NT2/D1 (cell line): ENCODE data around the gene MEI4.
A peak's percentile ranks its signal among the peaks of the same experiment; 100 is the strongest.
"Not testable (repeated sequence)": the region's sequence is repeated elsewhere in the genome, so short reads cannot be mapped to it uniquely, and the experiment has no call there.

Source experiments
- DNase-seq: peaks from one replicate; pipeline ENCODE4 v3.0.0-alpha.2; 2011; ENCODE audit warnings: low read depth, low spot score
- H3K27me3 ChIP-seq: 2 replicates; pipeline ENCODE4 v1.6.0; 2011; ENCODE audit warnings: mild to moderate bottlenecking; ENCODE audit not compliant: insufficient read length, insufficient read depth
- H3K36me3 ChIP-seq: 2 replicates; pipeline ENCODE4 v1.6.1; 2011; ENCODE audit warnings: mild to moderate bottlenecking, low read length, mixed read lengths; ENCODE audit not compliant: insufficient read depth, insufficient read length
- H3K4me1 ChIP-seq: 2 replicates; pipeline ENCODE4 v1.5.1; 2011; ENCODE audit not compliant: insufficient read depth, insufficient read length
- H3K4me3 ChIP-seq: 2 replicates; pipeline ENCODE4 v1.5.1; 2011; ENCODE audit warnings: low read depth; ENCODE audit not compliant: insufficient read length
- H3K9ac ChIP-seq: 2 replicates; pipeline ENCODE4 v1.6.0; 2011; ENCODE audit warnings: low read depth; ENCODE audit not compliant: insufficient read length
- H3K9me3 ChIP-seq: 2 replicates; pipeline ENCODE4 v1.5.1; 2011; ENCODE audit warnings: mild to moderate bottlenecking, low read length; ENCODE audit not compliant: insufficient read depth
- SUZ12 ChIP-seq: IDR thresholded peaks from 2 replicates; pipeline ENCODE4 v1.6.1; 2011; ENCODE audit not compliant: insufficient read length, insufficient read depth; ENCODE audit errors: extremely low read depth
- YY1 ChIP-seq: IDR thresholded peaks from 2 replicates; pipeline ENCODE4 v1.6.1; 2011; ENCODE audit not compliant: insufficient read length, insufficient read depth
- ZNF274 ChIP-seq: IDR thresholded peaks from 2 replicates; pipeline ENCODE4 v1.6.1; 2011; ENCODE audit warnings: mild to moderate bottlenecking, low read depth, low read length

Gene MEI4

DNA sequence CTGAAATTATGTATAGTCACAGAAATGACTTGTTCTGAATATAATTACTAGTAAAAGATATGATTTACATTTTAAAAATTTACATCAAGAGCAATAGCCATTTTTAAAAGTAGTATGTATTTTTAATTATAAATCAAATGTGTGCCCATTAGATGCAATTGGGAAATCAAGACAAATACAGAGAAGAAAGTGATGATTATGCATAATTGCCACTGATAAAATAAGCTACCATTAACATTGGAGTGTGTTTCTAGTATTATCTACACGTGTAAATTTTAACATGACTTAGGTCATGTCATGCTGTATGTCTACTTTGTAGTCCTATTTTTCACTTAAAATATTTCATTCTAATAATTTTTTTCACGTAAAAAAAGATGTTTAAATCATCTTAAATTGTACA, 22.8 kb upstream of the MEI4 start:
- Histone ChIP-seq H3K9ac (no peak overlapping the region), H3K27me3 (no peaks in the 10 kb centered on the region), H3K9me3 (no peaks in the 10 kb centered on the region), H3K36me3 (no peaks in the 10 kb centered on the region), H3K4me1 (no peaks in the 10 kb centered on the region), H3K4me3 (no peak overlapping the region)
- no peak for TF ChIP-seq SUZ12
- TF ChIP-seq ZNF274: no peak
- no peak for TF ChIP-seq YY1
- DNase-seq: no peak

DNA sequence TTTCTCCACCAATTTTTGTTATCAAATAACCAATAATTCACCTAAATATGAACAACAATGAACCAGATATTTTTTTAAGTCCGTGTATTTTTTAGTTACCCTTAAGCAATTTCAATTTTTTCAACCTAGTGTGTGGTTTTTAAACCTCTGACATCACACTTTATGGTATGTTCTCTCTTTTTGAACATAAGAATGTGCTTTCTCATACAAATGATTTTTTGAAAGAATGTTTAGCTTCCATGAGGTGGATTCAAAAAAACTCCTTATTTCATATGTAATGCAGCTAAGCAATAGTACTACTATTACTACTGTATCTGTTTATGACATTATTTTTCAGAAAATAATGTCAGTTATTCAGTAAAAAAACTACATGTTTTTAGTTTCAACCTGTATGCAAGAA, 19.4 kb upstream of the MEI4 start:
- Histone ChIP-seq H3K9me3 (no peaks in the 10 kb centered on the region), H3K9ac (no peak overlapping the region), H3K27me3 (no peaks in the 10 kb centered on the region), H3K4me3 (no peak overlapping the region), H3K36me3 (no peaks in the 10 kb centered on the region), H3K4me1 (no peaks in the 10 kb centered on the region)
- DNase-seq: no peak
- TF ChIP-seq ZNF274: no peak

DNA sequence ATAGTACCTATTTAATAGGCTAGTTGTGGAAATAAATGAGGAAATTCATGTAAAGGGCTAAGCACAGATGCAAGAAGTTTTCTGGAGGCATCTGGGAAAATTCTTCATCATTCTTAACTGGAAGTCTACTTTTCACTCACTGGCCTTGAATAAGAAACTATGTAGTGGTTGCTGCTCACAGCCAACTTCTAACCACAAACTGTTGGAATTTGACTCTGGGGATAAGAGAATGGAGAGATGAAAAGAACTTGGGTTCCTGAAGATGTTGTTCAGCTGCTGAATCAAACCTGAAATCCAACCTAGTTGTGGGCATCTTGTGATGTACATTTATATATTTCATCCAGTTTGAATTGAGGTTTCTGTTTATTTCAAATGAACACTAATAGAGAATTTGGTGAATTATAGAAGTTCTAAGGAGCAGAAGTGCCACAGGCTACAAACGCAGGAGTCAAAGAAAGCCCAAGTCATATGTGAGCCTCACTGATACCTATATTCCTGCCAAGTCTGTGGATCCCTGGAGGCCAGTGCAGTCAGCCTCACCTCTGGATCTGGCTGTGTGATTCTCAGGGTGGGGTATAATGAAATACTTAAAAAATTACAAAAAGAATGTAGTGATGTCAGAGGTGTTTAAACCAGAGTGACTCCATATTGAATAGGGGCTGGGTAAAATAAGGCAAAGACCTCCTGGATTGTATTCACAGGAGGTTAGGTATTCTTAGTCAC, 18.7 kb upstream of the MEI4 start:
- DNase-seq: no peak
- no peaks in the 10 kb centered on the region for H3K4me1 ChIP-seq
- no peaks in the 10 kb centered on the region for H3K27me3 ChIP-seq
- H3K9ac ChIP-seq: no peak overlapping the region
- TF ChIP-seq YY1 (no peak), SUZ12 (no peak), ZNF274 (no peak)
- no peak overlapping the region for H3K4me3 ChIP-seq
- no peaks in the 10 kb centered on the region for H3K36me3 ChIP-seq
- H3K9me3 ChIP-seq: no peaks in the 10 kb centered on the region

DNA sequence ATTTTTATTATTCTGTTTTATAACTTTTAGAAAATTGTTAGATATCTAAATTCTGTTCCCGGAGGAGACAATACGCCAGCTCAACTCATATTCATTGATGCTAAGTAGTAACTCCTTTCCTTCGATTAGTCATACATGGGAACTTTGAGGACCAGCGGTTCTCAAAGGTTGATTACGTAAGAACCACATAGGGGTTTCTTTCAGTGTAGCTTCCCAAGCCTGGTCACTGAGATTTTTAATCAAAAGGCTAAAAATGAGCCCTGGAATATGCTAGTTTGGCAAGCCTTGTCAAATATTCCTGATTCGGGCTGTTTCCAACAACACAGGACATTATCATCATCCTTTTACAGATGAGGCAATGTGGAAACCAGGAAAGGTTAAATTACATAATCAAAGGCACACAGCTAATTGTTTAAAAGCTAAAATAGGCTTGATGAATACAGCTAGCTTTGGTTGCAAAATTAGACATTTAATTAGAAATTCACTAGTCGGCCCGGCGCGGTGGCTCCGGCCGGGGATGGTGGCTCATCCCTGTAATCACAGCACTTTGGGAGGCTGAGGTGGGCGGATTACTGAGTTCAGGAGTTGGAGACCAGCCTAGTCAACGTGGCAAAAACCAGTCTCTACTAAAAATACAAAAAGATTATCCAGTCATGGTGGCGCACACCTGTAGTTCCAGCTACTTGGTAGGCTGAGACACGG, 14.6 kb upstream of the MEI4 start:
- no peaks in the 10 kb centered on the region for H3K27me3 ChIP-seq
- DNase-seq: no peak
- H3K36me3 ChIP-seq: no peaks in the 10 kb centered on the region
- H3K4me1 ChIP-seq: no peaks in the 10 kb centered on the region
- H3K9ac ChIP-seq: no peak overlapping the region
- H3K4me3 ChIP-seq: no peak overlapping the region
- no peaks in the 10 kb centered on the region for H3K9me3 ChIP-seq
- no peak for TF ChIP-seq ZNF274
- no peak for TF ChIP-seq SUZ12
- TF ChIP-seq YY1: no peak

DNA sequence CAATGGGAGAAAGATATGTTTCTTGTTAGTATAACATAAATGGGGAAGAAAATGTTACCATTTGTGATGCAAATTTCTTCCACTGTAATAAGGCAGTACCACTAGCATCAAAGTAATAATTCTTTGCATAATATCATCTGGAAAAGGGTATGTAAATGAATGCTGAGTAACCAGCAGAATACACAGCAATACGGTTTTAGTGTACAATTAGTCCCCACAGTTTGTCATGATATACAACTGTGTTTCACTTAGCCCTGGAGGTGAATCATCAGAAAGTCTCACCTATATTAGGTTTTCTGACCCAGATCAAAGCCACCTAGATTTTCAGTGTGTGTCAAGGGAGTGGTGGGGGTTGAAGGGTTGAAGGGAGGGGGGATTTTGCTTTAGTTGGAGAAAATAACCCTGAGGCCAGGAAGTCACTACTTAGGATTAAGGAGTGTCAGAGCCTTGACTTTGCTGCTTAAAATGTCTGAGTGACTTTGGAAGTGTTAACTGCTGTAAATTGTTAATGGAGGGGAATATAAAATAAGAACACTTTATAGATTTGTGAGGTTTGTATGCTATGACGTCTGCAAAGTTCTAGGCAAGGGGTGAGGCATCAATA, 8.6 kb upstream of the MEI4 start:
- Histone ChIP-seq H3K4me3 (no peak overlapping the region), H3K9me3 (no peaks in the 10 kb centered on the region), H3K9ac (no peak overlapping the region), H3K4me1 (no peaks in the 10 kb centered on the region), H3K27me3 (no peaks in the 10 kb centered on the region), H3K36me3 (no peaks in the 10 kb centered on the region)
- no peak for DNase-seq
- TF ChIP-seq SUZ12 (no peak), YY1 (no peak), ZNF274 (no peak)

DNA sequence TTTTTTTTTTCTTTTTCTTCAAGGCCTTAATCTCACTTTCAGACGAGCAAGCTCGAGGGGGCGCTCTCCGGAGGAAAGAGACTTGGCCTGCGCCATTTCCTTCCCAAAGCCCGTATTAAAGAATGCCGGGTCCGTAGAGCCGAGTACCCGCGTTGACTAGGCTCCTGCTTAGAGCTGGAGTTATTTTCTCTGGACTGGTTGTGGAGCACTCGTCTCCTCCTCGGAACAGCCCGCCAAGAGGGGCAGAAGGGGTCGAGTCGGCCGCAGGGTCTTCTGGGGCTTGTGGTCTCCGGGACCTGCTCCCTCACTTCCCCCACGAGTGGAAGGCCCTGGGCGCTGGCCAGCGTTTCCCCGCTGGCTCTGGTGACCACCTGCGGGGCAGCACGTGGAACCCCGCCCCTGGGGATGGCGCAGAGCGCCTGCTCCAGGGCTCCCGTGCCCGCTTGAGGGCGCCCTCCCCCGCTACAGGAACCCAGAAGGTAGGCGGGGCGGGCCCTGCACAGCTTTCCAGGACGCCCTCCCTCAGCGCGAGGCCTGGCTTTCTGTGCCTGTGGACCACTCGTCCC, 2.7 kb upstream of the MEI4 start:
- H3K36me3 ChIP-seq: no peaks in the 10 kb centered on the region
- H3K4me3 ChIP-seq: peak overlapping the region; percentile 16
- H3K4me1 ChIP-seq: no peaks in the 10 kb centered on the region
- TF ChIP-seq YY1 (no peak), ZNF274 (no peak), SUZ12 (no peak)
- H3K27me3 ChIP-seq: no peaks in the 10 kb centered on the region
- peak; percentile 64 for DNase-seq
- H3K9ac ChIP-seq: peak overlapping the region; percentile 33
- H3K9me3 ChIP-seq: no peaks in the 10 kb centered on the region

GRCh38 chr6:77653816-77654215, 977 bp downstream of the MEI4 start:
- Histone ChIP-seq H3K9ac (no peak overlapping the region), H3K27me3 (no peaks in the 10 kb centered on the region), H3K9me3 (no peaks in the 10 kb centered on the region), H3K4me3 (no peak overlapping the region), H3K4me1 (no peaks in the 10 kb centered on the region), H3K36me3 (no peaks in the 10 kb centered on the region)
- TF ChIP-seq SUZ12: no peak
- TF ChIP-seq YY1: no peak
- TF ChIP-seq ZNF274: no peak
- no peak for DNase-seq

- not testable (repeated sequence) for H3K27me3 ChIP-seq, H3K4me1 ChIP-seq, H3K36me3 ChIP-seq, H3K4me3 ChIP-seq, DNase-seq, H3K9me3 ChIP-seq, H3K9ac ChIP-seq
Observed at GRCh38 chr6:77655035-77655434, 2.2 kb downstream of the MEI4 start.
